GM21619 (cell line): ENCODE results near the gene ZDHHC3.

Experiments
- ATAC-seq: cut with Tn5 transposase; IDR thresholded peaks from one replicate; pipeline ENCODE4 v1.9.1; 2021; ENCODE audit not compliant: unreplicated experiment

The ZDHHC3 gene

GRCh38 chr3:44899683-44900367 is 76.1 kb downstream of the ZDHHC3 start:
- ATAC-seq: no peak

GRCh38 chr3:44896440-44896839 is 79.5 kb downstream of the ZDHHC3 start:
- no peak for ATAC-seq

GRCh38 chr3:44894485-44894884 is 81.5 kb downstream of the ZDHHC3 start:
- no peak for ATAC-seq

GRCh38 chr3:44893097-44893496 is 82.9 kb downstream of the ZDHHC3 start:
- no peak for ATAC-seq

- no peak for ATAC-seq
These were observed 83.3 kb downstream of the ZDHHC3 start for GRCh38 chr3:44892689-44893088.

GRCh38 chr3:44890852-44891251 is 85.1 kb downstream of the ZDHHC3 start:
- no peak for ATAC-seq

- no peak for ATAC-seq
These were observed 85.7 kb downstream of the ZDHHC3 start for GRCh38 chr3:44890258-44890657.

- no peak for ATAC-seq
These were observed 88.9 kb downstream of the ZDHHC3 start for GRCh38 chr3:44887101-44887500.

GRCh38 chr3:44886561-44886960 is 89.4 kb downstream of the ZDHHC3 start:
- no peak for ATAC-seq

GRCh38 chr3:44885618-44886017 is 90.4 kb downstream of the ZDHHC3 start:
- no peak for ATAC-seq

GRCh38 chr3:44883999-44884431 is 92.0 kb downstream of the ZDHHC3 start:
- ATAC-seq: no peak

- ATAC-seq: no peak
These were observed 92.6 kb downstream of the ZDHHC3 start for GRCh38 chr3:44883213-44883955.

GRCh38 chr3:44880284-44880683 is 95.7 kb downstream of the ZDHHC3 start:
- ATAC-seq: no peak

- no peak for ATAC-seq
These were observed 98.6 kb downstream of the ZDHHC3 start for GRCh38 chr3:44877333-44877732.

GRCh38 chr3:44875596-44875995 is 100.4 kb downstream of the ZDHHC3 start:
- no peak for ATAC-seq
